C4-2B (cell line): ENCODE data around the gene GDF2.

ENCODE experiments used
- ZFX ChIP-seq: fragments of 450-650 bp; IDR thresholded peaks from 2 replicates; pipeline ENCODE4 v1.6.1; 2017
- TF ChIP-seq, protein P1 (sequence below): fragments of 450-650 bp; conservative IDR thresholded peaks from 2 replicates; pipeline ENCODE4 v1.5.1; 2017; ENCODE audit warnings: mild to moderate bottlenecking

DNA sequence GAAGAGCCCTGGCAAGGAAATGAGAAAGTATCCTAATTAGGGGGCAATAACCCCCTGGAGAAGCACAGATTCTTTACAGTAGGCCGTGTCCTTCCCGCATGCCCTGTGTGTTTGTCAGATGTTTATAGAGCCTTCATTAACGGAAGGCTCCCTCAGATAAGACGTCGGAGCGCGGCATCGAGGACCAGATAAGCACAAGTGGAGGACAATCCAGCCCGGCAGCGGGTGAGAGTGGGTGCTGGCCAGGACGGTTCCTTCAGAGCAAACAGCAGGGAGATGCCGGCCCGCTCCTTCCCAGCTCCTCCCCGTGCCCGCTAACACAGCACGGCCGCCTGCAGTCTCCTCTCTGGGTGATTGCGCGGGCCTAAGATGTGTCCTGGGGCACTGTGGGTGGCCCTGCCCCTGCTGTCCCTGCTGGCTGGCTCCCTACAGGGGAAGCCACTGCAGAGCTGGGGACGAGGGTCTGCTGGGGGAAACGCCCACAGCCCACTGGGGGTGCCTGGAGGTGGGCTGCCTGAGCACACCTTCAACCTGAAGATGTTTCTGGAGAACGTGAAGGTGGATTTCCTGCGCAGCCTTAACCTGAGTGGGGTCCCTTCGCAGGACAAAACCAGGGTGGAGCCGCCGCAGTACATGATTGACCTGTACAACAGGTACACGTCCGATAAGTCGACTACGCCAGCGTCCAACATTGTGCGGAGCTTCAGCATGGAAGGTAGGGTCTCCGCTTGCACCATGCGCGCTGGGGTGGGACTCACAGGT, at the start of gene GDF2:
- TF ChIP-seq, protein P1, sequence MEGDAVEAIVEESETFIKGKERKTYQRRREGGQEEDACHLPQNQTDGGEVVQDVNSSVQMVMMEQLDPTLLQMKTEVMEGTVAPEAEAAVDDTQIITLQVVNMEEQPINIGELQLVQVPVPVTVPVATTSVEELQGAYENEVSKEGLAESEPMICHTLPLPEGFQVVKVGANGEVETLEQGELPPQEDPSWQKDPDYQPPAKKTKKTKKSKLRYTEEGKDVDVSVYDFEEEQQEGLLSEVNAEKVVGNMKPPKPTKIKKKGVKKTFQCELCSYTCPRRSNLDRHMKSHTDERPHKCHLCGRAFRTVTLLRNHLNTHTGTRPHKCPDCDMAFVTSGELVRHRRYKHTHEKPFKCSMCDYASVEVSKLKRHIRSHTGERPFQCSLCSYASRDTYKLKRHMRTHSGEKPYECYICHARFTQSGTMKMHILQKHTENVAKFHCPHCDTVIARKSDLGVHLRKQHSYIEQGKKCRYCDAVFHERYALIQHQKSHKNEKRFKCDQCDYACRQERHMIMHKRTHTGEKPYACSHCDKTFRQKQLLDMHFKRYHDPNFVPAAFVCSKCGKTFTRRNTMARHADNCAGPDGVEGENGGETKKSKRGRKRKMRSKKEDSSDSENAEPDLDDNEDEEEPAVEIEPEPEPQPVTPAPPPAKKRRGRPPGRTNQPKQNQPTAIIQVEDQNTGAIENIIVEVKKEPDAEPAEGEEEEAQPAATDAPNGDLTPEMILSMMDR, result no peak
- no peak for TF ChIP-seq ZFX
